DMS 273 treated with DMSO at 0.1 percent for 48 hours (cell line): ENCODE measurements around the gene EIF5A2.

Experiments used
- DNase-seq: peaks from one replicate; lab custom pipeline; 2025; lab: John Stamatoyannopoulos, UW

EIF5A2 gene

GRCh38 chr3:170852324-170852723, 56.1 kb downstream of the EIF5A2 start:
- no peak for DNase-seq

- DNase-seq, result peak; percentile 19
Measured at GRCh38 chr3:170848292-170848917, 60.0 kb downstream of the EIF5A2 start.

- DNase-seq, result no peak
Measured at GRCh38 chr3:170844377-170844776, 64.1 kb downstream of the EIF5A2 start.

GRCh38 chr3:170840291-170840859, 68.1 kb downstream of the EIF5A2 start:
- DNase-seq, result no peak

GRCh38 chr3:170839518-170840100, 68.8 kb downstream of the EIF5A2 start:
- DNase-seq, result no peak
